Calu3 (cell line): ENCODE measurements around the gene APAF1. TPM values are rescaled to one million over a fixed set of nuclear protein-coding genes. Genes with fewer than 3 reads are reported as not detected.

Experiments
- BruUV-seq: library from RNA; stranded (reverse); fragments of 400-500 nt; replicated peaks from 2 replicates; lab custom pipeline; 2021; lab: Mats Ljungman, UMichigan
- CTCF ChIA-PET: fragments of 300-600 bp; sonication (Branson Sonifier 250); formaldehyde crosslinking; loops from one replicate; lab custom pipeline; 2022; ENCODE audit warnings: antibody characterized with exemption; lab: Charles Lee
- DNase-seq: peaks from one replicate; pipeline ENCODE4 v3.0.0; 2022
- H3K27ac Mint-ChIP-seq: one replicate; pipeline ENCODE4 v1.8.0; 2022; ENCODE audit warnings: mixed read lengths; ENCODE audit not compliant: unreplicated experiment
- H3K27me3 Mint-ChIP-seq: one replicate; pipeline ENCODE4 v1.8.0; 2022; ENCODE audit warnings: mixed read lengths; ENCODE audit not compliant: unreplicated experiment
- H3K36me3 Mint-ChIP-seq: one replicate; pipeline ENCODE4 v1.8.0; 2022; ENCODE audit warnings: mild to moderate bottlenecking, moderate library complexity, mixed read lengths; ENCODE audit not compliant: insufficient read depth, unreplicated experiment
- H3K4me1 Mint-ChIP-seq: one replicate; pipeline ENCODE4 v1.8.0; 2022; ENCODE audit warnings: mild to moderate bottlenecking, low read depth, mixed read lengths; ENCODE audit not compliant: unreplicated experiment
- H3K4me3 Mint-ChIP-seq: one replicate; pipeline ENCODE4 v1.8.0; 2022; ENCODE audit warnings: mild to moderate bottlenecking, low read depth, moderate library complexity, mixed read lengths; ENCODE audit not compliant: unreplicated experiment
- H3K9me3 Mint-ChIP-seq: one replicate; pipeline ENCODE4 v1.8.0; 2022; ENCODE audit warnings: low read depth, mixed read lengths; ENCODE audit not compliant: unreplicated experiment
- intact Hi-C: fragments of 100-400 bp; cut with micrococcal nuclease; formaldehyde crosslinking; loops from one replicate; pipeline ENCODE4 v1.10.0; 2022; ENCODE audit not compliant: unreplicated experiment
- total RNA-seq: library from RNA; stranded (reverse); gene quantifications from 2 replicates; pipeline ENCODE4 v1.2.3, GENCODE V29; 2022
- TF ChIP-seq, protein P1 (sequence below): fragments of 200-600 bp; IDR thresholded peaks from one replicate; pipeline ENCODE4 v1.8.0; 2022; ENCODE audit warnings: antibody characterized with exemption; ENCODE audit not compliant: unreplicated experiment

Gene APAF1
- total RNA-seq, 1 experiment from 2014 or later, result 24.7 TPM

DNA sequence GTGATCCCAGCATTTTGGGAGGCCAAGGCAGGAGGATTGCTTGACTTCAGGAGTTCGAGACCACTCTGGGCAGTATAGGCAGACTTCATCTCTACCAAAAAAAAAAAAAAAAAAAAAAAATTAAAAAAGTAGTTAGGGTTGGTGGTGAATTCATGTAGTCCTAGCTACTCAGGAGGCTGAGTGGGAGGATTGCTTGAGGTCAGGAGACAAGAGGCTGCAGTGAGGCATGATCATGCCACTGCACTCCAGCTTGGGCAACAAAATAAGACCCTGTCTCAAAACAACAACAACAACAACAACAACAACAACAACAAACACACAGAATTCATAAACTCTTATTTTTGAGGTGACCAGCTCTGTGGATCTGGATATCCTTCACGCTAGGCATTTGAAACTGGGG lies 34.5 kb upstream of the APAF1 start:
- intact Hi-C loops, result no loop called here
- Mint-ChIP-seq H3K36me3 (no peaks in the 10 kb centered on the region), H3K27ac (no peak overlapping the region), H3K27me3 (no peaks in the 10 kb centered on the region), H3K9me3 (no peaks in the 10 kb centered on the region), H3K4me1 (no peaks in the 10 kb centered on the region), H3K4me3 (no peak overlapping the region)
- TF ChIP-seq, protein P1, sequence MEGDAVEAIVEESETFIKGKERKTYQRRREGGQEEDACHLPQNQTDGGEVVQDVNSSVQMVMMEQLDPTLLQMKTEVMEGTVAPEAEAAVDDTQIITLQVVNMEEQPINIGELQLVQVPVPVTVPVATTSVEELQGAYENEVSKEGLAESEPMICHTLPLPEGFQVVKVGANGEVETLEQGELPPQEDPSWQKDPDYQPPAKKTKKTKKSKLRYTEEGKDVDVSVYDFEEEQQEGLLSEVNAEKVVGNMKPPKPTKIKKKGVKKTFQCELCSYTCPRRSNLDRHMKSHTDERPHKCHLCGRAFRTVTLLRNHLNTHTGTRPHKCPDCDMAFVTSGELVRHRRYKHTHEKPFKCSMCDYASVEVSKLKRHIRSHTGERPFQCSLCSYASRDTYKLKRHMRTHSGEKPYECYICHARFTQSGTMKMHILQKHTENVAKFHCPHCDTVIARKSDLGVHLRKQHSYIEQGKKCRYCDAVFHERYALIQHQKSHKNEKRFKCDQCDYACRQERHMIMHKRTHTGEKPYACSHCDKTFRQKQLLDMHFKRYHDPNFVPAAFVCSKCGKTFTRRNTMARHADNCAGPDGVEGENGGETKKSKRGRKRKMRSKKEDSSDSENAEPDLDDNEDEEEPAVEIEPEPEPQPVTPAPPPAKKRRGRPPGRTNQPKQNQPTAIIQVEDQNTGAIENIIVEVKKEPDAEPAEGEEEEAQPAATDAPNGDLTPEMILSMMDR, result no peak
- DNase-seq, result no peak
- BruUV-seq, result no TSS peak
- CTCF ChIA-PET, result interaction anchor here (0.6 kb wide), 2 partner anchors 119 to 185 kb away, joined by 3 to 4 read pairs; no protein-coding TSS in a partner anchor

DNA sequence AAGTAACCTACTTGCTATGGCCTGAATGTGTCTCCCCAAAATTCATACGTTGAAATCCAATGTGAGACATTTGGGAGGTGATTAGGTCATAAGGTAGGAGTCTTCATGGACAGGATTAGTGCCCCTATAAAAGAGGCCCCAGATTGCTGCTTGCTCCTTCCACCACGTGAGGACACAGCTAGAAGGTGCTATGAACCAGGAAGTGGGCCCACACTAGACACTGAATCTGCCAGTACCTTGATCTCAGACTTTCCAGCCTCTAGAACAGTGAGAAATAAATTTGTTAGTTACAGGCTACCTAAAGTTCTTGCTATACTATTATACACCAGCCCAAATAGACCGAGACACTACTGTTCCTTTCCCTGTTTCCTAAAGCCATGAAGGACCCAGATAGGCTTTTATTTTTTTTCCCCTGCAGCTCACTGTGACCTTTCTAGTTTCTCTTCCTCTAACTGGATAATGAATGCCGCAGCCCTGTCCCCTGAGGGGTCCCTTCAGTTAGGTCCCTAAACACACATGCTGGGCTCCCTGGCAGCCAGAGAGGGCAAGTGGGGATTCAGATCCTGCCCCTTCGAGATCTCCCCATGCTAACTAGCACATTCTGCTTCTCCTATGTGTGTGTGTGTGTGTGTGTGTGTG lies 32.3 kb upstream of the APAF1 start:
- Mint-ChIP-seq H3K4me1 (no peaks in the 10 kb centered on the region), H3K4me3 (no peak overlapping the region), H3K27me3 (no peaks in the 10 kb centered on the region), H3K36me3 (no peaks in the 10 kb centered on the region), H3K9me3 (no peaks in the 10 kb centered on the region), H3K27ac (no peak overlapping the region)
- no TSS peak for BruUV-seq
- CTCF ChIA-PET, result interaction anchor here (0.7 kb wide), 1 partner anchor 379 kb away, joined by 5 read pairs; no protein-coding TSS in a partner anchor
- intact Hi-C loops, result no loop called here
- no peak for DNase-seq
- TF ChIP-seq, protein P1, result no peak

DNA sequence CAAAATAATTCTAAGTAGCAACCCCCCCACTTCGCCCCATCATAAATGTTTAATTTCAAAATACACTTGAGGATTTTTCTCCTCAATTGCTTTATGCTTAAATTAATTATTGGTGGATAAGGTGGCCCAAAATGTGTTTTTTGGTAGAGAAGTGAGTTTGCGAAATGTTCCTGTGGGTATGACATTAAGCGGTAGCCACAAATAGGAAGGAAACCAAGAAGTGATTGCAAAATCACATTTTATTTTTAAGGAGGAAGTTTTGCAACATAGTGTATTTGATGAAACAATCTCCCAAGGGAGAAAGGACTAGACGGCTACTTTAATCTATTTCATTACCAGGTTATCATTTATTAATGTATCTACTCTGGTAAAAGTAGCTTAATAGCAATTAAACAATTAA lies 26.1 kb upstream of the APAF1 start:
- H3K4me1 Mint-ChIP-seq, result no peaks in the 10 kb centered on the region
- CTCF ChIA-PET, result interaction anchor here (0.6 kb wide), 1 partner anchor 132 kb away, joined by 3 read pairs; no protein-coding TSS in a partner anchor
- no peak overlapping the region for H3K27ac Mint-ChIP-seq
- no peaks in the 10 kb centered on the region for H3K9me3 Mint-ChIP-seq
- H3K36me3 Mint-ChIP-seq, result no peaks in the 10 kb centered on the region
- no peak overlapping the region for H3K4me3 Mint-ChIP-seq
- intact Hi-C loops, result no loop called here
- H3K27me3 Mint-ChIP-seq, result no peaks in the 10 kb centered on the region
- TF ChIP-seq, protein P1, result no peak
- no peak for DNase-seq
- BruUV-seq, result no TSS peak

DNA sequence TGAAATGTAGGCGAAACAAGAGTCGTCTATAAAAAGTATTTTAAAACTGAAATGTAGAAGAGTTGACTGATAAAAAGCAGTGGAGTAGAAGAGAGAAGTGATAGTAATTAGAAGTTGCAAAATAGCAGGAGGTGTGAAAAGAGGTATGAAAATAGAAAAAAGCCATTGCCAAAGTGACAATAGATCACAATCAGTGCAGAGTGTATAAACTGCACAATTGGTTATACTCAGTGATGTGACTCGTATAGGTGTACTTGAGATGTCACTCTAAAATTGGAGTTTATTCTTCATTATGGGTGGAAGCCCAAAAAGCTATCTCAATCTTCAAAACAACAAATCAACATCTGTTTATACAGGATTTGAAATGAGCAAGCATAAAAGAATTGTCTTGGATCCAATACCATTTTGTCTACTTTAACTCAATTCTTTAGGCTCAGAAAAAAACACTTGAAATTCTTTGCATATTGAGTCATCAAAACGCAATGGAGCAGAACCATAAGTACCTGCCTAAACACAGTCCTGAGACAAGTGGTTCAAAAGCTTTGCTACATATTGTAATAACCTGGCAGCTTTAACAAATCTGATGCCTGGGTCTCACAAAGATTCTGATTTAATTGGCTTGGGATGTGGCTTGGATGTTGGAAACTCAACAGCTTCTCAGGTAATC lies 9.3 kb upstream of the APAF1 start:
- intact Hi-C loops, result no loop called here
- BruUV-seq, result no TSS peak
- Mint-ChIP-seq H3K27ac (no peak overlapping the region), H3K4me1 (peaks cover 9% of the 10 kb centered on the region), H3K9me3 (no peaks in the 10 kb centered on the region), H3K36me3 (no peaks in the 10 kb centered on the region), H3K27me3 (no peaks in the 10 kb centered on the region), H3K4me3 (no peak overlapping the region)
- DNase-seq, result no peak
- TF ChIP-seq, protein P1, result no peak
- CTCF ChIA-PET, result interaction anchor here (0.6 kb wide), 1 partner anchor 105 kb away, joined by 5 read pairs; no protein-coding TSS in a partner anchor
